Keratinocyte (primary cell): ENCODE measurements around the gene SLC19A1. TPM values are rescaled to one million over a fixed set of nuclear protein-coding genes. Genes with fewer than 3 reads are reported as not detected.

Source experiments
- DNase-seq: peaks from one replicate; pipeline ENCODE4 v3.0.0-alpha.2; 2011; ENCODE audit warnings: low read depth, missing footprints, low spot score
- FAIRE-seq: peaks from 2 replicates; lab custom pipeline; 2011; peaks lifted over from hg19 to GRCh38; lab: Jason Lieb, UNC
- H2AFZ ChIP-seq: 2 replicates; pipeline ENCODE4 v1.6.0; 2012; ENCODE audit warnings: low read length, control low read depth, inconsistent platforms; ENCODE audit not compliant: control insufficient read depth
- H3K27ac ChIP-seq: 2 replicates; pipeline ENCODE4 v1.5.1; 2011; ENCODE audit warnings: low read length; ENCODE audit not compliant: control insufficient read depth, insufficient read depth
- H3K27me3 ChIP-seq: 3 replicates; pipeline ENCODE4 v1.6.0; 2011; ENCODE audit warnings: low read length; ENCODE audit not compliant: control insufficient read depth, insufficient read depth; ENCODE audit errors: extremely low read depth
- H3K36me3 ChIP-seq, 2 experiments: 2 replicates in 1 of 2; 3 replicates in 1 of 2; pipeline ENCODE4 v1.5.1; 2011; ENCODE audit warnings: low read length in 2 of 2, mild to moderate bottlenecking in 1 of 2; ENCODE audit not compliant: control insufficient read depth in 2 of 2, insufficient read depth in 2 of 2; ENCODE audit errors: extremely low read depth in 1 of 2
- H3K4me1 ChIP-seq: 3 replicates; pipeline ENCODE4 v1.5.1; 2011; ENCODE audit warnings: low read length; ENCODE audit not compliant: control insufficient read depth, insufficient read depth; ENCODE audit errors: extremely low read depth
- H3K4me2 ChIP-seq: 3 replicates; pipeline ENCODE4 v1.6.0; 2011; ENCODE audit warnings: low read depth, low read length; ENCODE audit not compliant: control insufficient read depth, insufficient read depth; ENCODE audit errors: extremely low read depth
- H3K4me3 ChIP-seq, 3 experiments: fragments of 200-600 bp in 1 of 3; sonication (generic) in 1 of 3; 2 replicates in 2 of 3; 3 replicates in 1 of 3; pipeline ENCODE4 v1.5.1; 2011 to 2016; ENCODE audit warnings: low read length in 3 of 3, mild to moderate bottlenecking in 3 of 3, control low read depth in 2 of 3, inconsistent platforms in 1 of 3, low read depth in 1 of 3, mixed read lengths in 1 of 3, mixed run types in 1 of 3, moderate library complexity in 1 of 3; ENCODE audit not compliant: control insufficient read depth in 2 of 3, insufficient read depth in 2 of 3; ENCODE audit errors: extremely low read depth in 1 of 3
- H3K79me2 ChIP-seq: 2 replicates; pipeline ENCODE4 v1.6.0; 2012; ENCODE audit warnings: low read length; ENCODE audit not compliant: control insufficient read depth, insufficient read depth
- H3K9ac ChIP-seq: 3 replicates; pipeline ENCODE4 v1.6.0; 2011; ENCODE audit warnings: low read length; ENCODE audit not compliant: control insufficient read depth, insufficient read depth; ENCODE audit errors: extremely low read depth
- H3K9me1 ChIP-seq: 3 replicates; pipeline ENCODE4 v1.6.0; 2011; ENCODE audit warnings: low read length; ENCODE audit not compliant: control insufficient read depth, insufficient read depth; ENCODE audit errors: extremely low read depth
- H3K9me3 ChIP-seq: 2 replicates; pipeline ENCODE4 v1.5.1; 2012; ENCODE audit warnings: low read depth, low read length; ENCODE audit not compliant: control insufficient read depth
- H4K20me1 ChIP-seq: 3 replicates; pipeline ENCODE4 v1.6.0; 2011; ENCODE audit warnings: low read length; ENCODE audit not compliant: control insufficient read depth, insufficient read depth; ENCODE audit errors: extremely low read depth
- EZH2 ChIP-seq: IDR thresholded peaks from one replicate; pipeline ENCODE4 v1.6.1; 2012; ENCODE audit warnings: inconsistent platforms, mild to moderate bottlenecking, low read length, moderate library complexity
- dilution Hi-C: fragments of 300-500 bp; cut with MboI; formaldehyde crosslinking; loops from one replicate; pipeline ENCODE4 v1.7.0; 2020; ENCODE audit warnings: low sequenced_read_pairs; ENCODE audit not compliant: extremely low pct_ligation_motif_present
- polyA plus RNA-seq, 5 experiments: library from polyadenylated mRNA; depleted of rRNA in 3 of 5; stranded (reverse) in 3 of 5; stranded (forward) in 1 of 5; unstranded in 1 of 5; fragments of >200 nt; gene quantifications; 1 replicate in 1 of 5; 2 replicates in 3 of 5; 3 replicates in 1 of 5; pipeline versions ENCODE4 v1.2.1 to v1.2.3, GENCODE V29; 2011 to 2012; ENCODE audit warnings: missing spikeins in 2 of 5, low read depth in 1 of 5, low replicate concordance in 1 of 5
- TF ChIP-seq, protein P1 (sequence below), 3 experiments: IDR thresholded peaks in 1 of 3; conservative IDR thresholded peaks in 1 of 3; optimal IDR thresholded peaks in 1 of 3; 2 replicates in 2 of 3; 3 replicates in 1 of 3; pipeline versions ENCODE3 to v1.5.1; 2011; ENCODE audit warnings: low read length in 3 of 3, mild to moderate bottlenecking in 3 of 3, moderate library complexity in 2 of 3, control low read depth in 1 of 3, inconsistent platforms in 1 of 3; ENCODE audit not compliant: insufficient read depth in 2 of 3; ENCODE audit errors: extremely low read depth in 1 of 3

The SLC19A1 gene
- polyA plus RNA-seq, 1 donor (not counting 4 experiments of a cell fraction or from before 2014, with no cell fraction given): 3.8 TPM

DNA sequence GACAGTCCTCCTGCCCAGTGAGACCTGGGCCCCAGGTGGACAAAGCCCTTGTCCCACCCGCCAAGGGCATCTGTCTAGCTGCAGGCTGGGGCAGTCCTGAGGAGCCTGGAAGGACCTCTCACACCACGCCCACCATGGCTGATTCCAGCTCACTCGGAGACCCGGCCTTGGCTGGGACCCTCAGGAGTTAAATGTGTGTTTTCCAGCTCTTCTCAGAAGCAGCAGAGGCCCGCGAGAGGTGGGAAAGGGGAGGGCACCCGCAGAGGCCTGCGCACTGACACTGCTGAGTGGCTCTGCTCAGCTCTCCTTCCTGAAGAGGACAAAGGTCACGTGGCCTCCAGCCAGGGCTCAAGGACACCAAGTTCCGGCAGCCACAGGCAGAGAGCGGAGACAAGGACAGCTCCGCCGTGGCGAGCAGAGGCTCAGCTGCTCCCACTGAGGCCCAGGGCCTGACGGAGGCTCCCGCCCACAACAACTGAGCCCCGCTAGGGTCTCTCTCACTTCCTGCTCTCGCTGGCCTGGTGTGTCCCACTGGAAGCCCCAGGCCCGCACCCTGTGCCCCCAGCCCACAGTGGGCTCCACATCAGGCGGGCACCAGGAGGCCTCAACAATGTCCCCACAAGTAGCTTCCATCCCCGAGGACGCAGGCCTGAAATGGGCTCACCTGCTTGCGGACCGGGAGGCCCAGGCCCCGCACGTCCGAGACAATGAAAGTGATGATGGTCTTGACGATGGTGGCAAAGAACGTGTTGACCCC lies 16.9 kb downstream of the SLC19A1 start:
- no peak for TF ChIP-seq EZH2
- TF ChIP-seq, protein P1, sequence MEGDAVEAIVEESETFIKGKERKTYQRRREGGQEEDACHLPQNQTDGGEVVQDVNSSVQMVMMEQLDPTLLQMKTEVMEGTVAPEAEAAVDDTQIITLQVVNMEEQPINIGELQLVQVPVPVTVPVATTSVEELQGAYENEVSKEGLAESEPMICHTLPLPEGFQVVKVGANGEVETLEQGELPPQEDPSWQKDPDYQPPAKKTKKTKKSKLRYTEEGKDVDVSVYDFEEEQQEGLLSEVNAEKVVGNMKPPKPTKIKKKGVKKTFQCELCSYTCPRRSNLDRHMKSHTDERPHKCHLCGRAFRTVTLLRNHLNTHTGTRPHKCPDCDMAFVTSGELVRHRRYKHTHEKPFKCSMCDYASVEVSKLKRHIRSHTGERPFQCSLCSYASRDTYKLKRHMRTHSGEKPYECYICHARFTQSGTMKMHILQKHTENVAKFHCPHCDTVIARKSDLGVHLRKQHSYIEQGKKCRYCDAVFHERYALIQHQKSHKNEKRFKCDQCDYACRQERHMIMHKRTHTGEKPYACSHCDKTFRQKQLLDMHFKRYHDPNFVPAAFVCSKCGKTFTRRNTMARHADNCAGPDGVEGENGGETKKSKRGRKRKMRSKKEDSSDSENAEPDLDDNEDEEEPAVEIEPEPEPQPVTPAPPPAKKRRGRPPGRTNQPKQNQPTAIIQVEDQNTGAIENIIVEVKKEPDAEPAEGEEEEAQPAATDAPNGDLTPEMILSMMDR (optimal IDR thresholded peaks at IDR 0.05 in 1 of 3, IDR thresholded peaks at IDR 0.05 in 1 of 3, conservative IDR thresholded peaks at IDR 0.05 in 1 of 3; ENCODE audit: extremely low read depth in 1 of 3, insufficient read depth in 2 of 3, low read length in 3 of 3): no peak
- Histone ChIP-seq H3K9me3 (no peaks in the 10 kb centered on the region), H4K20me1 (no peaks in the 10 kb centered on the region), H3K79me2 (no peaks in the 10 kb centered on the region), H3K9ac (no peak overlapping the region), H3K4me1 (peaks cover 11% of the 10 kb centered on the region), H3K4me3 (no peak overlapping the region), H3K36me3 (peaks cover 11 to 15% of the 10 kb centered on the region in 2 experiments), H3K27me3 (no peaks in the 10 kb centered on the region), H3K9me1 (no peaks in the 10 kb centered on the region), H3K4me2 (no peak overlapping the region), H3K27ac (no peak overlapping the region), H2AFZ (no peak overlapping the region)
- FAIRE-seq: no peak
- dilution Hi-C loops: no loop called here
- DNase-seq: no peak

DNA sequence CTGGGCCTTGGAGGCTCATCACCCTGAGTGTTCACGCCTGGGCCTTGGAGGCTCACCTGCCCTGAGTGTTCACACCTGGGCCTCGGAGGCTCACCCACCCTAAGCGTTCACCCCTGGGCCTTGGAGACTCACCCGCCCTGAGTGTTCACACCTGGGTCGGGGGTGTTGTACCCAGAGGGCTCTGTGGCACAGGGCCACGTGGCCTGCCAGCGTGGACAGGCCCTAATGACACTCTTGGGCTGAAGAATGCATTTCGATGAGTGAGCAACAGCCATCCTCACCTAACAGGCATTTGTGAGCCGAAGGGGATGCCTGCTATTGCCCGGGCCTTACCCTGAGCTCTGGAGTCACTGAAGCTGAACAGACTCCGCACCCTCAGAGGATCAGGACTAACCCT lies 17.5 kb downstream of the SLC19A1 start:
- dilution Hi-C loops: no loop called here
- no peaks in the 10 kb centered on the region for H3K9me3 ChIP-seq
- TF ChIP-seq, protein P1 (optimal IDR thresholded peaks at IDR 0.05 in 1 of 3, IDR thresholded peaks at IDR 0.05 in 1 of 3, conservative IDR thresholded peaks at IDR 0.05 in 1 of 3; ENCODE audit: extremely low read depth in 1 of 3, insufficient read depth in 2 of 3, low read length in 3 of 3): no peak
- TF ChIP-seq EZH2: no peak
- no peak overlapping the region for H3K4me3 ChIP-seq
- H2AFZ ChIP-seq: no peak overlapping the region
- peaks cover 9 to 11% of the 10 kb centered on the region in 2 experiments for H3K36me3 ChIP-seq
- no peak overlapping the region for H3K4me2 ChIP-seq
- H3K27me3 ChIP-seq: no peaks in the 10 kb centered on the region
- FAIRE-seq (no peak), DNase-seq (no peak)
- H3K9ac ChIP-seq: no peak overlapping the region
- H3K27ac ChIP-seq: no peak overlapping the region
- H4K20me1 ChIP-seq: no peaks in the 10 kb centered on the region
- no peaks in the 10 kb centered on the region for H3K79me2 ChIP-seq
- no peaks in the 10 kb centered on the region for H3K9me1 ChIP-seq
- H3K4me1 ChIP-seq: peaks cover 11% of the 10 kb centered on the region
